Esophagus (tissue), 2 donors: Measurements from ENCODE around the gene RAB35. TPM values are rescaled to one million over a fixed set of nuclear protein-coding genes. Genes with fewer than 3 reads are reported as not detected.
"Not testable (repeated sequence)": the region's sequence is repeated elsewhere in the genome, so short reads cannot be mapped to it uniquely, and the experiment has no call there.

Source experiments
- H3K27ac ChIP-seq, 2 donors: one replicate each; pipeline ENCODE4 v1.5.1; 2013; ENCODE audit warnings: low read depth in 2 of 2, mild to moderate bottlenecking in 2 of 2, inconsistent platforms in 1 of 2, low read length in 1 of 2, moderate library complexity in 1 of 2
- H3K27me3 ChIP-seq, 2 donors: one replicate each; pipeline ENCODE4 v1.6.1; 2013; ENCODE audit warnings: low read length in 2 of 2, control low read depth in 1 of 2, mild to moderate bottlenecking in 1 of 2; ENCODE audit not compliant: insufficient read depth in 2 of 2, control insufficient read depth in 1 of 2
- H3K36me3 ChIP-seq, 2 donors: one replicate each; pipeline ENCODE4 v1.6.1; 2013; ENCODE audit warnings: low read length in 1 of 2; ENCODE audit not compliant: control insufficient read depth in 2 of 2, insufficient read depth in 2 of 2
- H3K4me1 ChIP-seq, 2 donors: one replicate each; pipeline ENCODE4 v1.6.1; 2013; ENCODE audit warnings: low read length in 1 of 2; ENCODE audit not compliant: control insufficient read depth in 2 of 2, insufficient read depth in 2 of 2
- H3K4me3 ChIP-seq, 2 donors: one replicate each; pipeline ENCODE4 v1.5.1; 2013; ENCODE audit warnings: low read length in 2 of 2, mild to moderate bottlenecking in 2 of 2, low read depth in 1 of 2, moderate library complexity in 1 of 2
- H3K9me3 ChIP-seq, 2 donors: one replicate each; pipeline ENCODE4 v1.6.1; 2013; ENCODE audit warnings: mild to moderate bottlenecking in 2 of 2, low read depth in 1 of 2, low read length in 1 of 2, moderate library complexity in 1 of 2; ENCODE audit not compliant: control insufficient read depth in 2 of 2, insufficient read depth in 1 of 2
- WGBS, 2 donors: extraction: QIAGEN DNeasy Blood & Tissue Kit; methylation state at CpG; one replicate each; pipeline ENCODE4 v1.1.7; 2013; 5-methylcytosine and 5-hydroxymethylcytosine counted together
- polyA plus RNA-seq, 2 donors: library from polyadenylated mRNA; stranded (reverse); fragments of 200-250 nt; gene quantifications; one replicate each; pipeline ENCODE4 v1.2.3, GENCODE V29; 2013
- donor health status: healthy with polysubstance abuse.
- donor health status: Bipolar disorder and iron deficiency.

The RAB35 gene
- polyA plus RNA-seq, 2 donors: 33.5 to 34.3 TPM

GRCh38 chr12:120055231-120056000 is 61.1 kb downstream of the RAB35 start:
- H3K9me3 ChIP-seq: no peaks in the 10 kb centered on the region
- H3K27ac ChIP-seq: no peak overlapping the region
- H3K4me1 ChIP-seq: no peaks in the 10 kb centered on the region
- H3K36me3 ChIP-seq: no peaks in the 10 kb centered on the region
- H3K27me3 ChIP-seq: no peaks in the 10 kb centered on the region
- no peak overlapping the region for H3K4me3 ChIP-seq
- 45 to 49% methylated on average over 2 of the region's 2 CpGs for WGBS, 2 donors

GRCh38 chr12:120054293-120054692 is 62.3 kb downstream of the RAB35 start:
- Histone ChIP-seq H3K27ac (peak overlapping the region; percentile 63 to 85), H3K9me3 (no peaks in the 10 kb centered on the region), H3K27me3 (no peaks in the 10 kb centered on the region), H3K4me3 (no peak overlapping the region), H3K36me3 (no peaks in the 10 kb centered on the region), H3K4me1 (no peaks in the 10 kb centered on the region)
- WGBS, 2 donors: 55 to 74% methylated on average over 4 of the region's 4 CpGs

- 97% methylated on average over 3 of the region's 3 CpGs for WGBS, 2 donors
- Histone ChIP-seq H3K4me1 (no peaks in the 10 kb centered on the region), H3K36me3 (no peaks in the 10 kb centered on the region), H3K9me3 (no peaks in the 10 kb centered on the region), H3K27me3 (no peaks in the 10 kb centered on the region), H3K27ac (no peak overlapping the region), H3K4me3 (no peak overlapping the region)
Observed at GRCh38 chr12:120051535-120051934, 65.0 kb downstream of the RAB35 start.

- no peak overlapping the region for H3K4me3 ChIP-seq
- H3K27ac ChIP-seq: no peak overlapping the region
- H3K9me3 ChIP-seq: no peaks in the 10 kb centered on the region
- H3K27me3 ChIP-seq: no peaks in the 10 kb centered on the region
- no peaks in the 10 kb centered on the region for H3K4me1 ChIP-seq
- H3K36me3 ChIP-seq: no peaks in the 10 kb centered on the region
- 83 to 86% methylated on average over 6 of the region's 6 CpGs for WGBS, 2 donors
Observed at GRCh38 chr12:120049426-120049825, 67.1 kb downstream of the RAB35 start.

GRCh38 chr12:120048263-120048662 is 68.3 kb downstream of the RAB35 start:
- no peaks in the 10 kb centered on the region for H3K27me3 ChIP-seq
- H3K36me3 ChIP-seq: no peaks in the 10 kb centered on the region
- H3K4me3 ChIP-seq: no peak overlapping the region
- no peaks in the 10 kb centered on the region for H3K4me1 ChIP-seq
- H3K27ac ChIP-seq: no peak overlapping the region
- H3K9me3 ChIP-seq: no peaks in the 10 kb centered on the region

- Histone ChIP-seq H3K9me3 (no peaks in the 10 kb centered on the region), H3K27me3 (no peaks in the 10 kb centered on the region), H3K4me3 (no peak overlapping the region), H3K36me3 (no peaks in the 10 kb centered on the region), H3K27ac (no peak overlapping the region), H3K4me1 (no peaks in the 10 kb centered on the region)
- 70 to 80% methylated on average over 1 of the region's 1 CpG for WGBS, 2 donors
Observed at GRCh38 chr12:120047072-120047471, 69.5 kb downstream of the RAB35 start.

GRCh38 chr12:120045367-120045766 is 71.2 kb downstream of the RAB35 start:
- H3K4me1 ChIP-seq, H3K9me3 ChIP-seq, H3K4me3 ChIP-seq, H3K27me3 ChIP-seq, H3K36me3 ChIP-seq, H3K27ac ChIP-seq: not testable (repeated sequence)
- 75 to 91% methylated on average over 3 of the region's 5 CpGs for WGBS, 2 donors

Other genes starting within 250 kb of the RAB35 start
- gene CIT, start 239.4 kb downstream of the RAB35 start, polyA plus RNA-seq: 1 to 10 TPM; 2.9 to 4.1 TPM
- gene BICDL1, start 127.5 kb downstream of the RAB35 start, polyA plus RNA-seq: 10 to 100 TPM; 34.5 to 54.7 TPM
- gene GCN1, start 78.0 kb upstream of the RAB35 start, polyA plus RNA-seq: 10 to 100 TPM; 22.9 to 28.1 TPM
- gene RPLP0, start 84.4 kb upstream of the RAB35 start, polyA plus RNA-seq: 1,000 to 10,000 TPM; 1,612 to 3,865 TPM
- 10 to 100 TPM; 17.3 to 32.1 TPM for gene PXN, start 149.0 kb upstream of the RAB35 start, polyA plus RNA-seq
- gene RNU4-2, start 175.2 kb upstream of the RAB35 start, polyA plus RNA-seq: not detected
- not detected for gene RNU4-1, start 176.5 kb upstream of the RAB35 start, polyA plus RNA-seq
- under 1 TPM; 0.47 to 0.55 TPM for gene SIRT4, start 185.6 kb upstream of the RAB35 start, polyA plus RNA-seq
- gene PLA2G1B, start 211.0 kb upstream of the RAB35 start, polyA plus RNA-seq: under 1 TPM; 0.25 to 0.57 TPM